GM23338 (cell line): Measurements from ENCODE around the gene EYA4. TPM values are rescaled to one million over a fixed set of nuclear protein-coding genes. Genes with fewer than 3 reads are reported as not detected.

Experiments
- ATAC-seq: fragments of 200-7000 bp; cut with Tn5 transposase; 3 replicates; pipeline ENCODE4 v1.9.1; 2020
- DNase-seq: peaks from one replicate; pipeline ENCODE4 v3.0.0-alpha.2; 2015; ENCODE audit warnings: low spot score
- H2AFZ ChIP-seq: fragments of 200-600 bp; sonication (generic); 2 replicates; pipeline ENCODE4 v1.8.0; 2016; ENCODE audit warnings: antibody characterized with exemption, mild to moderate bottlenecking, moderate library complexity
- H3F3A ChIP-seq: fragments of 200-600 bp; sonication (generic); replicated peaks from 2 replicates; pipeline ENCODE4 v1.8.0; 2017; ENCODE audit warnings: antibody characterized with exemption, mixed run types, low read depth
- H3K27ac ChIP-seq: fragments of 200-600 bp; sonication (generic); 2 replicates; pipeline ENCODE4 v1.6.1; 2016; ENCODE audit warnings: low read depth
- H3K27me3 ChIP-seq: fragments of 200-600 bp; sonication (generic); 2 replicates; pipeline ENCODE4 v1.8.0; 2016; ENCODE audit warnings: mild to moderate bottlenecking, mixed run types, moderate library complexity; ENCODE audit not compliant: insufficient read depth
- H3K36me3 ChIP-seq: fragments of 200-600 bp; sonication (generic); 2 replicates; pipeline ENCODE4 v1.8.0; 2016; ENCODE audit warnings: mild to moderate bottlenecking; ENCODE audit not compliant: insufficient read depth
- H3K4me1 ChIP-seq: fragments of 200-600 bp; sonication (generic); 2 replicates; pipeline ENCODE4 v1.8.0; 2016; ENCODE audit warnings: mild to moderate bottlenecking, moderate library complexity; ENCODE audit not compliant: insufficient read depth
- H3K4me2 ChIP-seq: fragments of 200-600 bp; sonication (generic); 2 replicates; pipeline ENCODE4 v1.7.1; 2017; ENCODE audit warnings: mixed run types
- H3K4me3 ChIP-seq: fragments of 200-600 bp; sonication (generic); 2 replicates; pipeline ENCODE4 v1.6.1; 2016; ENCODE audit warnings: mixed run types
- H3K79me2 ChIP-seq: fragments of 200-600 bp; sonication (generic); replicated peaks from 2 replicates; pipeline ENCODE4 v1.8.0; 2017; ENCODE audit warnings: mild to moderate bottlenecking; ENCODE audit not compliant: insufficient read depth
- H3K9me2 ChIP-seq: fragments of 200-600 bp; sonication (generic); 2 replicates; pipeline ENCODE4 v1.8.0; 2017; ENCODE audit not compliant: insufficient read depth
- H4K20me1 ChIP-seq: fragments of 200-600 bp; sonication (generic); replicated peaks from 2 replicates; pipeline ENCODE4 v1.8.0; 2017; ENCODE audit warnings: mild to moderate bottlenecking; ENCODE audit not compliant: insufficient read depth
- H3K27ac Mint-ChIP-seq: 2 replicates; pipeline ENCODE4 v1.8.0; 2020; ENCODE audit warnings: inconsistent platforms, mild to moderate bottlenecking, moderate library complexity, mixed read lengths
- H3K27me3 Mint-ChIP-seq: 3 replicates; pipeline ENCODE4 v1.8.0; 2022; ENCODE audit warnings: low read depth, mild to moderate bottlenecking, moderate library complexity, mixed read lengths, inconsistent platforms; ENCODE audit not compliant: insufficient read depth, poor library complexity
- H3K36me3 Mint-ChIP-seq: 3 replicates; pipeline ENCODE4 v1.8.0; 2021; ENCODE audit warnings: low read depth, mild to moderate bottlenecking, inconsistent platforms, moderate library complexity, mixed read lengths
- H3K4me1 Mint-ChIP-seq: 3 replicates; pipeline ENCODE4 v1.8.0; 2020; ENCODE audit warnings: mild to moderate bottlenecking, inconsistent platforms, mixed read lengths
- H3K4me3 Mint-ChIP-seq: 3 replicates; pipeline ENCODE4 v1.8.0; 2021; ENCODE audit warnings: moderate library complexity, mild to moderate bottlenecking, inconsistent platforms, mixed read lengths
- H3K9me3 Mint-ChIP-seq: 3 replicates; pipeline ENCODE4 v1.8.0; 2020; ENCODE audit warnings: moderate library complexity, mild to moderate bottlenecking, inconsistent platforms, mixed read lengths
- CREB1 ChIP-seq: fragments of 250-450 bp; sonication (Bioruptor Pico); IDR thresholded peaks from 2 replicates; pipeline ENCODE4 v1.5.0; 2020; ENCODE audit warnings: low read depth, mild to moderate bottlenecking, moderate library complexity
- CTCF ChIP-seq, 2 experiments: fragments of 200-600 bp in 1 of 2; sonication (generic) in 1 of 2; conservative IDR thresholded peaks; 2 replicates each; pipeline versions ENCODE4 v1.5.1 to v1.6.1; 2016 to 2017; ENCODE audit warnings: antibody characterized with exemption in 2 of 2, low read depth in 2 of 2, mild to moderate bottlenecking in 2 of 2, moderate library complexity in 1 of 2
- ETS1 ChIP-seq: IDR thresholded peaks from 2 replicates; pipeline ENCODE4 v1.6.1; 2016; ENCODE audit warnings: antibody characterized with exemption
- JUNB ChIP-seq: IDR thresholded peaks from one replicate; pipeline ENCODE4 v1.6.1; 2016; ENCODE audit warnings: antibody characterized with exemption; ENCODE audit not compliant: unreplicated experiment
- NANOG ChIP-seq: IDR thresholded peaks from 2 replicates; pipeline ENCODE4 v1.6.1; 2016; ENCODE audit warnings: antibody characterized with exemption, borderline replicate concordance
- POLR2AphosphoS5 ChIP-seq: IDR thresholded peaks from 2 replicates; pipeline ENCODE4 v1.6.1; 2016; ENCODE audit warnings: antibody characterized with exemption, low read depth
- STAT1 ChIP-seq: IDR thresholded peaks from one replicate; pipeline ENCODE4 v1.6.1; 2016; ENCODE audit warnings: antibody characterized with exemption; ENCODE audit not compliant: unreplicated experiment
- ZNF114 ChIP-seq: fragments of 250-450 bp; sonication (Bioruptor Pico); IDR thresholded peaks from 2 replicates; pipeline ENCODE4 v1.5.0; 2020; ENCODE audit warnings: mild to moderate bottlenecking, moderate library complexity
- ZNF462 ChIP-seq: fragments of 250-450 bp; sonication (Bioruptor Pico); IDR thresholded peaks from 2 replicates; pipeline ENCODE4 v1.5.0; 2020; ENCODE audit warnings: mild to moderate bottlenecking, moderate library complexity
- polyA plus RNA-seq: library from polyadenylated mRNA; unstranded; fragments of >200 nt; fragmentation: Nextera tagmentation; extraction: Ambion mirVana; gene quantifications from 2 replicates; pipeline ENCODE4 v1.2.1, GENCODE V29; 2016
- total RNA-seq: library from RNA; depleted of rRNA; stranded (reverse); fragments of >200 nt; shearing (Covaris generic); gene quantifications from 2 replicates; pipeline ENCODE4 v1.2.3, GENCODE V29; 2014

The EYA4 gene
- total and polyA plus RNA-seq, 2 experiments from 2014 or later = 0.05 to 0.21 TPM

- Histone ChIP-seq H3K4me3 (no peak overlapping the region), H3K9me2 (no peaks in the 10 kb centered on the region), H3F3A (no peaks in the 10 kb centered on the region), H3K4me1 (no peaks in the 10 kb centered on the region), H3K27me3 (no peaks in the 10 kb centered on the region), H3K4me2 (no peak overlapping the region), H2AFZ (no peak overlapping the region), H3K27ac (no peak overlapping the region), H3K36me3 (no peaks in the 10 kb centered on the region), H4K20me1 (no peaks in the 10 kb centered on the region), H3K79me2 (no peaks in the 10 kb centered on the region)
- ATAC-seq (no peak), DNase-seq (no peak)
- Mint-ChIP-seq H3K36me3 (no peaks in the 10 kb centered on the region), H3K9me3 (no peaks in the 10 kb centered on the region), H3K27ac (no peak overlapping the region), H3K4me1 (no peaks in the 10 kb centered on the region), H3K27me3 (no peaks in the 10 kb centered on the region), H3K4me3 (no peak overlapping the region)
- TF ChIP-seq CREB1 (CRISPR knock-in tag) = no peak
- TF ChIP-seq CTCF (conservative IDR thresholded peaks at IDR 0.05; ENCODE audit: low read depth in 2 of 2) = no peak
These were observed 205.6 kb downstream of the EYA4 start for GRCh38 chr6:133446789-133447188.

GRCh38 chr6:133447924-133448323, 206.8 kb downstream of the EYA4 start:
- no peaks in the 10 kb centered on the region for H3K79me2 ChIP-seq
- no peaks in the 10 kb centered on the region for H3K4me1 ChIP-seq
- Mint-ChIP-seq H3K9me3 (no peaks in the 10 kb centered on the region), H3K4me1 (no peaks in the 10 kb centered on the region), H3K4me3 (no peak overlapping the region), H3K27ac (no peak overlapping the region), H3K27me3 (no peaks in the 10 kb centered on the region), H3K36me3 (no peaks in the 10 kb centered on the region)
- H3K4me2 ChIP-seq = no peak overlapping the region
- H3K9me2 ChIP-seq = no peaks in the 10 kb centered on the region
- H3K27ac ChIP-seq = no peak overlapping the region
- H3K36me3 ChIP-seq = no peaks in the 10 kb centered on the region
- H3K27me3 ChIP-seq = no peaks in the 10 kb centered on the region
- H2AFZ ChIP-seq = no peak overlapping the region
- DNase-seq (no peak), ATAC-seq (no peak)
- no peak overlapping the region for H3K4me3 ChIP-seq
- H3F3A ChIP-seq = no peaks in the 10 kb centered on the region
- H4K20me1 ChIP-seq = no peaks in the 10 kb centered on the region
- TF ChIP-seq JUNB = no peak
- TF ChIP-seq NANOG = no peak
- TF ChIP-seq ETS1 = no peak
- TF ChIP-seq ZNF462 = no peak
- TF ChIP-seq POLR2AphosphoS5 = no peak
- no peak for TF ChIP-seq STAT1
- TF ChIP-seq CREB1 (CRISPR knock-in tag) = no peak
- no peak for TF ChIP-seq ZNF114 (CRISPR knock-in tag)
- TF ChIP-seq CTCF (conservative IDR thresholded peaks at IDR 0.05; ENCODE audit: low read depth in 2 of 2) = no peak
